K562 (cell line): ENCODE data around the gene DIP2C. TPM values are rescaled to one million over a fixed set of nuclear protein-coding genes. Genes with fewer than 3 reads are reported as not detected.

ENCODE experiments used
- ATAC-seq: fragments of 200-7000 bp; cut with Tn5 transposase; 3 replicates; pipeline ENCODE4 v1.9.1; 2020; ENCODE audit warnings: moderate library complexity
- BruUV-seq: library from RNA; stranded (reverse); fragments of 400-500 nt; replicated peaks from 2 replicates; lab custom pipeline; 2021; lab: Mats Ljungman, UMichigan
- CTCF ChIA-PET: fragments of 300-600 bp; formaldehyde crosslinking; extraction: SDS; loops from one replicate; lab custom pipeline; 2021; ENCODE audit warnings: low intra/inter-chr PET ratio; lab: Yijun Ruan, JAX
- POLR2A ChIA-PET: fragments of 300-600, 350-650 bp; sonication (Branson Sonifier 250); formaldehyde crosslinking; extraction: SDS; loops from one replicate; lab custom pipeline; 2021; ENCODE audit warnings: antibody characterized with exemption, inconsistent platforms; lab: Yijun Ruan, JAX
- DNase-seq, 4 experiments: peaks; one replicate each; pipeline versions ENCODE4 v3.0.0 to v3.0.0-alpha.2; 2011 to 2018; ENCODE audit warnings: low spot score in 3 of 4, mixed read lengths in 3 of 4; ENCODE audit errors: extremely low read depth in 1 of 4
- FAIRE-seq: peaks from 2 replicates; lab custom pipeline; 2011; peaks lifted over from hg19 to GRCh38; lab: Jason Lieb, UNC
- H2AFZ ChIP-seq: 2 replicates; pipeline ENCODE4 v1.6.0; 2011; ENCODE audit warnings: low read depth, low read length, control low read depth, inconsistent platforms
- H3K27ac ChIP-seq: fragments of 200-600 bp; 3 replicates; pipeline ENCODE4 v1.8.0; 2011; ENCODE audit warnings: low read depth, mild to moderate bottlenecking, control low read depth, inconsistent platforms, low read length, moderate library complexity, mixed read lengths; ENCODE audit errors: extremely low read depth
- H3K27me3 ChIP-seq, 2 experiments: fragments of 300-600 bp in 1 of 2; 2 replicates in 1 of 2; 3 replicates in 1 of 2; pipeline versions ENCODE4 v1.6.0 to v1.8.0; 2011; ENCODE audit warnings: inconsistent platforms in 2 of 2, low read length in 2 of 2, mild to moderate bottlenecking in 1 of 2, mixed read lengths in 1 of 2, moderate library complexity in 1 of 2; ENCODE audit not compliant: control insufficient read depth in 2 of 2, insufficient read depth in 2 of 2
- H3K36me3 ChIP-seq: fragments of 300-600 bp; 3 replicates; pipeline ENCODE4 v1.8.0; 2011; ENCODE audit warnings: mild to moderate bottlenecking, low read length, inconsistent platforms; ENCODE audit not compliant: control insufficient read depth, insufficient read depth
- H3K4me1 ChIP-seq, 2 experiments: fragments of 200-600 bp in 1 of 2; replicated peaks in 1 of 2; 2 replicates in 1 of 2; 3 replicates in 1 of 2; pipeline versions ENCODE4 v1.5.1 to v1.8.0; 2011; ENCODE audit warnings: inconsistent platforms in 2 of 2, low read length in 2 of 2, mild to moderate bottlenecking in 1 of 2, mixed read lengths in 1 of 2, moderate library complexity in 1 of 2; ENCODE audit not compliant: control insufficient read depth in 2 of 2, insufficient read depth in 2 of 2
- H3K4me2 ChIP-seq: 2 replicates; pipeline ENCODE4 v1.6.1; 2011; ENCODE audit warnings: low read length, control low read depth, inconsistent platforms, mixed read lengths; ENCODE audit not compliant: insufficient read depth
- H3K4me3 ChIP-seq: fragments of 200-600 bp; sonication (generic), shearing (Covaris generic); 2 replicates; pipeline ENCODE4 v1.5.1; 2016; ENCODE audit warnings: control low read depth, inconsistent platforms
- H3K79me2 ChIP-seq: fragments of 200-600 bp; 3 replicates; pipeline ENCODE4 v1.8.0; 2011; ENCODE audit warnings: low read length, inconsistent platforms; ENCODE audit not compliant: control insufficient read depth, insufficient read depth
- H3K9ac ChIP-seq, 2 experiments: 2 replicates each; pipeline versions ENCODE4 v1.6.0 to v1.6.1; 2011; ENCODE audit warnings: low read depth in 2 of 2, low read length in 2 of 2, control low read depth in 1 of 2, inconsistent platforms in 1 of 2, mild to moderate bottlenecking in 1 of 2, mixed read lengths in 1 of 2; ENCODE audit not compliant: insufficient read depth in 1 of 2
- H3K9me1 ChIP-seq: one replicate; pipeline ENCODE4 v1.6.0; 2011; ENCODE audit warnings: inconsistent platforms, mild to moderate bottlenecking, low read length, moderate library complexity; ENCODE audit not compliant: control insufficient read depth, insufficient read depth
- H3K9me3 ChIP-seq: replicated peaks from 2 replicates; pipeline ENCODE4 v1.5.1; 2011; ENCODE audit warnings: low read depth, low read length, inconsistent platforms; ENCODE audit not compliant: control insufficient read depth, insufficient read depth
- H4K20me1 ChIP-seq: replicated peaks from 2 replicates; pipeline ENCODE4 v1.6.1; 2011; ENCODE audit warnings: low read length, inconsistent platforms, mixed read lengths; ENCODE audit not compliant: control insufficient read depth, insufficient read depth
- ARID1B ChIP-seq: fragments of 450-650 bp; IDR thresholded peaks from 2 replicates; pipeline ENCODE4 v1.6.1; 2016; ENCODE audit warnings: antibody characterized with exemption, mild to moderate bottlenecking, inconsistent platforms
- GABPB2 ChIP-seq: fragments of 250-450 bp; sonication (Bioruptor Pico); conservative IDR thresholded peaks from 2 replicates; pipeline ENCODE4 v1.5.1; 2021; ENCODE audit warnings: mild to moderate bottlenecking
- GTF2F1 ChIP-seq: IDR thresholded peaks from 2 replicates; pipeline ENCODE4 v1.6.1; 2011; ENCODE audit warnings: low read depth, low read length, improper control_type of control experiment
- HNRNPL ChIP-seq: fragments of 200-400 bp; formaldehyde crosslinking; IDR thresholded peaks from 2 replicates; pipeline ENCODE4 v1.6.1; 2017; ENCODE audit warnings: low read depth, mild to moderate bottlenecking, low read length
- ILF3 ChIP-seq: fragments of 450-650 bp; IDR thresholded peaks from 2 replicates; pipeline ENCODE4 v1.6.1; 2018; ENCODE audit warnings: antibody characterized with exemption, mild to moderate bottlenecking, moderate library complexity, borderline replicate concordance
- NUFIP1 ChIP-seq: fragments of 450-650 bp; IDR thresholded peaks from 2 replicates; pipeline ENCODE4 v1.6.1; 2018; ENCODE audit not compliant: partially characterized antibody
- POLR2A ChIP-seq: fragments of 450-650 bp; conservative IDR thresholded peaks from 2 replicates; pipeline ENCODE4 v1.6.1; 2016
- PRPF4 ChIP-seq: fragments of 200-400 bp; formaldehyde crosslinking; IDR thresholded peaks from one replicate; pipeline ENCODE4 v1.6.1; 2017; ENCODE audit warnings: low read length, low read depth, mild to moderate bottlenecking; ENCODE audit not compliant: insufficient read depth, poor library complexity, severe bottlenecking
- PTTG1 ChIP-seq: fragments of 450-650 bp; IDR thresholded peaks from 2 replicates; pipeline ENCODE4 v1.6.1; 2016; ENCODE audit warnings: low read depth, mild to moderate bottlenecking, missing genetic modification characterization, missing compliant biosample characterization
- SRSF1 ChIP-seq: fragments of 200-400 bp; formaldehyde crosslinking; IDR thresholded peaks from 2 replicates; pipeline ENCODE4 v1.6.1; 2017; ENCODE audit warnings: mild to moderate bottlenecking, low read depth, low read length, moderate library complexity
- TGIF2 ChIP-seq: sonication (generic); formaldehyde crosslinking; IDR thresholded peaks from 2 replicates; pipeline ENCODE4 v1.8.1; 2022; ENCODE audit warnings: mild to moderate bottlenecking, missing genetic modification reagents, moderate library complexity
- XRCC3 ChIP-seq: fragments of 450-650 bp; IDR thresholded peaks from 2 replicates; pipeline ENCODE4 v1.6.1; 2017; ENCODE audit warnings: mild to moderate bottlenecking, moderate library complexity
- ZNF121 ChIP-seq: sonication (generic); formaldehyde crosslinking; conservative IDR thresholded peaks from 2 replicates; pipeline ENCODE4 v1.8.0; 2022; ENCODE audit warnings: missing genetic modification reagents
- ZNF175 ChIP-seq: fragments of 200-800 bp; sonication (Bioruptor generic); IDR thresholded peaks from 2 replicates; pipeline ENCODE4 v1.6.1; 2016; ENCODE audit warnings: low read depth, mild to moderate bottlenecking, missing genetic modification characterization, missing compliant biosample characterization
- ZNF274 ChIP-seq: IDR thresholded peaks from 2 replicates; pipeline ENCODE4 v1.6.1; 2011; ENCODE audit warnings: low read depth, mild to moderate bottlenecking, low read length, moderate library complexity, borderline replicate concordance
- WGBS: fragments of 100-300 bp; shearing (Covaris generic); methylation state at CpG from one replicate; pipeline ENCODE4 v1.1.6; 2016; ENCODE audit warnings: low coverage, mixed read lengths; ENCODE audit not compliant: insufficient coverage; ENCODE audit errors: missing lambda C conversion rate; 5-methylcytosine and 5-hydroxymethylcytosine counted together
- in situ Hi-C: fragments of 300-500 bp; cut with MboI; formaldehyde crosslinking; loops from 4 replicates; pipeline ENCODE4 v1.15.0; 2018; ENCODE audit warnings: inconsistent platforms, mixed read lengths
- intact Hi-C: fragments of 100-400 bp; cut with micrococcal nuclease; formaldehyde crosslinking; loops from 2 replicates; pipeline ENCODE4 v1.14.2; 2022
- polyA plus RNA-seq, 8 experiments: library from polyadenylated mRNA; depleted of rRNA in 4 of 8; stranded (reverse) in 5 of 8; unstranded in 3 of 8; fragments of >200 nt; fragmentation: Nextera tagmentation in 2 of 8; fragmentation: Illumina TruSeq in 1 of 8; extraction: Ambion mirVana in 2 of 8; extraction: Trizol in 1 of 8; gene quantifications; 2 replicates each; pipeline versions ENCODE4 v1.2.1 to v1.2.3, GENCODE V29; 2011 to 2014; ENCODE audit warnings: inconsistent platforms in 1 of 8, missing spikeins in 1 of 8
- total RNA-seq, 7 experiments: library from RNA; depleted of rRNA in 6 of 7; stranded (reverse); fragments of >200 nt in 6 of 7; fragmentation: Illumina TruSeq in 2 of 7; extraction: Trizol in 2 of 7; gene quantifications; 2 replicates each; pipeline versions ENCODE4 v1.2.1 to v1.2.3, GENCODE V29; 2011 to 2021; ENCODE audit warnings: low replicate concordance in 1 of 7
- TF ChIP-seq, protein P1 (sequence below): sonication (generic); formaldehyde crosslinking; IDR thresholded peaks from 2 replicates; pipeline ENCODE4 v1.8.0; 2022; ENCODE audit warnings: mild to moderate bottlenecking, missing genetic modification reagents

Gene DIP2C
- total and polyA plus RNA-seq, 9 of the 15 experiments (the other 6 are each of a cell fraction or from before 2014, with no cell fraction given): 0.01 TPM; not detected in 8

DNA sequence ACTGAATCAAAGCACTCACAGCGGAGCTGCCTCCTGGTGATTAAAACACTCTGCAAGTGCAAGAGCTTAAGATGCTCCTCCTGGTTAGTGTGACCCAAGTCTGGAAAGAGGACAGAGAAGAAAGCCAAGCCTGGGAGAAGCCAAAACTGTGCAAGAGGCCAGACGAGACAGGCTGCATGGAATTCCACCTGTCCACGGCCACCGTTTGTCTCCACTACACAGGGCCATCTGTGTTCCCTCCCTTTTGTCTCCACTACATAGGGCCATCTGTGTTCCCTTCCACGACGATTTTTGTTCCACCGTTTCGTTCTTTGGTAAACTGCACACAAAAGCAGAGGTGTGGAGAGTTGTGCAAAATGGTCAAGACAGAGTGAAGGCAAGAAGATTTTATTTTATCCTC lies 233.0 kb downstream of the DIP2C start:
- FAIRE-seq (no peak), DNase-seq (no peak), ATAC-seq (no peak)
- Histone ChIP-seq H3K27me3 (peaks cover 17 to 45% of the 10 kb centered on the region in 2 experiments; a peak in 4 of 5 replicates), H3K27ac (no peak overlapping the region), H3K79me2 (no peaks in the 10 kb centered on the region), H3K9ac (no peak overlapping the region), H2AFZ (no peak overlapping the region), H4K20me1 (no peaks in the 10 kb centered on the region; the same call in 1 of the 2 replicates), H3K9me1 (no peaks in the 10 kb centered on the region), H3K36me3 (no peaks in the 10 kb centered on the region), H3K4me3 (no peak overlapping the region), H3K9me3 (no peaks in the 10 kb centered on the region), H3K4me1 (no peaks in the 10 kb centered on the region), H3K4me2 (no peak overlapping the region)
- ChIA-PET POLR2A (interaction anchor here (0.8 kb wide), 1 partner anchor 50 kb away, joined by 4 read pairs; no protein-coding TSS in a partner anchor), CTCF (no interaction called here)
- intact Hi-C loops: no loop called here
- WGBS: 0% methylated on average over 8 of the region's 8 CpGs
- TF ChIP-seq XRCC3 (no peak), TGIF2 (CRISPR knock-in tag) (no peak), NUFIP1 (no peak)
- TF ChIP-seq, protein P1, sequence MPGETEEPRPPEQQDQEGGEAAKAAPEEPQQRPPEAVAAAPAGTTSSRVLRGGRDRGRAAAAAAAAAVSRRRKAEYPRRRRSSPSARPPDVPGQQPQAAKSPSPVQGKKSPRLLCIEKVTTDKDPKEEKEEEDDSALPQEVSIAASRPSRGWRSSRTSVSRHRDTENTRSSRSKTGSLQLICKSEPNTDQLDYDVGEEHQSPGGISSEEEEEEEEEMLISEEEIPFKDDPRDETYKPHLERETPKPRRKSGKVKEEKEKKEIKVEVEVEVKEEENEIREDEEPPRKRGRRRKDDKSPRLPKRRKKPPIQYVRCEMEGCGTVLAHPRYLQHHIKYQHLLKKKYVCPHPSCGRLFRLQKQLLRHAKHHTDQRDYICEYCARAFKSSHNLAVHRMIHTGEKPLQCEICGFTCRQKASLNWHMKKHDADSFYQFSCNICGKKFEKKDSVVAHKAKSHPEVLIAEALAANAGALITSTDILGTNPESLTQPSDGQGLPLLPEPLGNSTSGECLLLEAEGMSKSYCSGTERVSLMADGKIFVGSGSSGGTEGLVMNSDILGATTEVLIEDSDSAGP (CRISPR knock-in tag): no peak
- no TSS peak for BruUV-seq
- in situ Hi-C loops: no loop called here

DNA sequence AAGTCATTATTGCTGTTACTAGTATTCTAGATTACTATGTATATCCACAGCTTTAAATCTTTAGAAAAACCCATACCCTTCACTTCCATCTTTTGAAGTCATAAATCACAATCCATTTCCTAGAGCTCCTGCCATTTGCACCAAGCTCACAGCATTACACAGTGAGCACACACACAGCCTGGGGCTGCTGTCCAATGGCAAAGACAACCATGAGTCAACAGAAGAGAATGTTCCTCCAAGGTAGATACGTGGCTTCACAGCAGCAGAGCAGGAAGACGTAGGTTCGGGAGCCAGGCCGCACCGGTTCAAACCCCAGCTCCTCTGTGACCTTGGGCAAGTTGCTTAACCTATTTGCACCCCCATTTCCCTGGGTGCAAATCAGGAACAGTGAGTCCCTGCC lies 234.6 kb downstream of the DIP2C start:
- Histone ChIP-seq H3K4me1 (no peaks in the 10 kb centered on the region), H3K9me3 (no peaks in the 10 kb centered on the region), H3K9me1 (no peaks in the 10 kb centered on the region), H2AFZ (no peak overlapping the region), H3K27ac (no peak overlapping the region), H3K36me3 (no peaks in the 10 kb centered on the region), H3K27me3 (peaks cover 17 to 52% of the 10 kb centered on the region in 2 experiments; a peak in 4 of 5 replicates), H3K4me3 (no peak overlapping the region), H4K20me1 (no peaks in the 10 kb centered on the region; the same call in 1 of the 2 replicates), H3K79me2 (no peaks in the 10 kb centered on the region), H3K9ac (no peak overlapping the region), H3K4me2 (no peak overlapping the region)
- no peak for FAIRE-seq
- ChIA-PET POLR2A (no interaction called here), CTCF (no interaction called here)
- DNase-seq: no peak
- in situ Hi-C loops: no loop called here
- no peak for ATAC-seq
- intact Hi-C loops: no loop called here
- 0% methylated on average over 5 of the region's 5 CpGs for WGBS
- no TSS peak for BruUV-seq
- TF ChIP-seq ZNF274: no peak
- no peak for TF ChIP-seq GABPB2 (CRISPR knock-in tag)
- no peak for TF ChIP-seq SRSF1
- no peak for TF ChIP-seq GTF2F1
- no peak for TF ChIP-seq ZNF175 (CRISPR knock-in tag)
- no peak for TF ChIP-seq ILF3
- no peak for TF ChIP-seq POLR2A
- TF ChIP-seq HNRNPL: no peak
- TF ChIP-seq ARID1B: no peak
- TF ChIP-seq ZNF121 (CRISPR knock-in tag): no peak
- TF ChIP-seq PTTG1 (tag): no peak
- TF ChIP-seq PRPF4: no peak
